Measurements from ENCODE around the gene RASGRP3.

RASGRP3 gene

GRCh38 chr2:33512112-33512511 is 35.7 kb downstream of the RASGRP3 start:
- H3K4me3 ChIP-seq (ENCODE audit: low read length) = no peak overlapping the region
- TF ChIP-seq ZNF274 (IDR thresholded peaks at IDR 0.05; ENCODE audit: low read depth, low read length) = no peak

GRCh38 chr2:33513480-33513879 is 37.0 kb downstream of the RASGRP3 start:
- no peak for TF ChIP-seq ZNF274 (IDR thresholded peaks at IDR 0.05; ENCODE audit: low read depth, low read length)
- H3K4me3 ChIP-seq (ENCODE audit: low read length) = no peak overlapping the region

- H3K4me3 ChIP-seq (ENCODE audit: low read length) = no peak overlapping the region
- TF ChIP-seq ZNF274 (IDR thresholded peaks at IDR 0.05; ENCODE audit: low read depth, low read length) = no peak
These were observed 40.1 kb downstream of the RASGRP3 start for GRCh38 chr2:33516456-33516995.

GRCh38 chr2:33518200-33518599 is 41.8 kb downstream of the RASGRP3 start:
- no peak overlapping the region for H3K4me3 ChIP-seq (ENCODE audit: low read length)
- no peak for TF ChIP-seq ZNF274 (IDR thresholded peaks at IDR 0.05; ENCODE audit: low read depth, low read length)

- TF ChIP-seq ZNF274 (IDR thresholded peaks at IDR 0.05; ENCODE audit: low read depth, low read length) = no peak
- H3K4me3 ChIP-seq (ENCODE audit: low read length) = no peak overlapping the region
These were observed 42.5 kb downstream of the RASGRP3 start for GRCh38 chr2:33518929-33519328.

- TF ChIP-seq ZNF274 (IDR thresholded peaks at IDR 0.05; ENCODE audit: low read depth, low read length) = no peak
- H3K4me3 ChIP-seq (ENCODE audit: low read length) = no peak overlapping the region
These were observed 45.4 kb downstream of the RASGRP3 start for GRCh38 chr2:33521791-33522281.

- TF ChIP-seq ZNF274 (IDR thresholded peaks at IDR 0.05; ENCODE audit: low read depth, low read length) = no peak
- H3K4me3 ChIP-seq (ENCODE audit: low read length) = no peak overlapping the region
These were observed 46.1 kb downstream of the RASGRP3 start for GRCh38 chr2:33522576-33522975.

GRCh38 chr2:33525666-33526065 is 49.2 kb downstream of the RASGRP3 start:
- TF ChIP-seq ZNF274 (IDR thresholded peaks at IDR 0.05; ENCODE audit: low read depth, low read length) = no peak
- no peak overlapping the region for H3K4me3 ChIP-seq (ENCODE audit: low read length)

- no peak overlapping the region for H3K4me3 ChIP-seq (ENCODE audit: low read length)
- TF ChIP-seq ZNF274 (IDR thresholded peaks at IDR 0.05; ENCODE audit: low read depth, low read length) = no peak
These were observed 49.7 kb downstream of the RASGRP3 start for GRCh38 chr2:33526132-33526531.

- TF ChIP-seq ZNF274 (IDR thresholded peaks at IDR 0.05; ENCODE audit: low read depth, low read length) = no peak
- H3K4me3 ChIP-seq (ENCODE audit: low read length) = no peak overlapping the region
These were observed 50.5 kb downstream of the RASGRP3 start for GRCh38 chr2:33526921-33527320.

GRCh38 chr2:33528441-33528950 is 52.0 kb downstream of the RASGRP3 start:
- no peak for TF ChIP-seq ZNF274 (IDR thresholded peaks at IDR 0.05; ENCODE audit: low read depth, low read length)

GRCh38 chr2:33529771-33530481 is 53.5 kb downstream of the RASGRP3 start:
- no peak for TF ChIP-seq ZNF274 (IDR thresholded peaks at IDR 0.05; ENCODE audit: low read depth, low read length)
- no peak overlapping the region; the same call in 1 of the 2 replicates for H3K4me3 ChIP-seq (ENCODE audit: low read length)

More at GRCh38 chr2:33528441-33528950, 52.0 kb downstream of the RASGRP3 start:
- H3K4me3 ChIP-seq (ENCODE audit: low read length) = no peak overlapping the region

GRCh38 chr2:33530690-33531548 is 54.5 kb downstream of the RASGRP3 start:
- no peak for TF ChIP-seq ZNF274 (IDR thresholded peaks at IDR 0.05; ENCODE audit: low read depth, low read length)
- H3K4me3 ChIP-seq (ENCODE audit: low read length) = peak overlapping the region; percentile 64; the same call in 1 of the 2 replicates

- peak overlapping the region; percentile 44; the same call in 1 of the 2 replicates for H3K4me3 ChIP-seq (ENCODE audit: low read length)
- TF ChIP-seq ZNF274 (IDR thresholded peaks at IDR 0.05; ENCODE audit: low read depth, low read length) = no peak
These were observed 55.2 kb downstream of the RASGRP3 start for GRCh38 chr2:33531549-33532059.
